BE2C (cell line): ENCODE measurements around the gene TMEM187.

Source experiments
- DNase-seq: peaks from one replicate; pipeline ENCODE4 v3.0.0-alpha.2; 2020
- H3K27me3 ChIP-seq: fragments of 250-450 bp; sonication (Bioruptor Pico); 2 replicates; pipeline ENCODE4 v1.5.1; 2020; ENCODE audit warnings: mild to moderate bottlenecking
- H3K36me3 ChIP-seq: fragments of 250-450 bp; sonication (Bioruptor Pico); 2 replicates; pipeline ENCODE4 v1.5.1; 2020; ENCODE audit warnings: mild to moderate bottlenecking
- H3K4me1 ChIP-seq: fragments of 250-450 bp; sonication (Bioruptor Pico); 2 replicates; pipeline ENCODE4 v1.5.1; 2020
- H3K4me3 ChIP-seq: 2 replicates; pipeline ENCODE4 v1.5.1; 2011; ENCODE audit warnings: low read depth, low read length
- H3K9me3 ChIP-seq: fragments of 250-450 bp; sonication (Bioruptor Pico); 2 replicates; pipeline ENCODE4 v1.5.1; 2020
- TF ChIP-seq, protein P1 (sequence below): IDR thresholded peaks from 2 replicates; pipeline ENCODE4 v1.5.1; 2012; ENCODE audit warnings: mild to moderate bottlenecking, low read depth, low read length

TMEM187 gene

DNA sequence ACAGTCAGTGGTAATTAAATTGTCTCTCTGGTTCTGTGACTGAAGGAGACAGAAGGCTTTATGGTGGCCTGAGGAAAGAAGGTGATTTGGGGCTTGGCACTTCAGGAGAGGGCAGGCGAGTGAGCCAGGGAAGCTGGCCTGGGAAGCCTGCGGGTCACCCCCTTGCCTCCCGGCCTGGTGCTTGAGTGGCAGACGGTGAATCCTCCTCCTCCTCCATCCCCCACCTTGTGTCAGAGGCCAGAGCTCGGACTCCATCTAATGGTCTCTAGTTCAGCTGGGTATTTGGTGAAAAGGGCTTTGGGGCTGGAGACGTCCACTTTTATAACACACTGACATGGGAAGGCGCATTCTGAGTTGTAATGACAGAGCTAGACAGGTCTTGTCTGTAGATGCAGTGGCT, 8.7 kb downstream of the TMEM187 start:
- H3K4me1 ChIP-seq = no peaks in the 10 kb centered on the region
- H3K4me3 ChIP-seq = no peak overlapping the region
- no peaks in the 10 kb centered on the region for H3K27me3 ChIP-seq
- no peak for DNase-seq
- H3K36me3 ChIP-seq = no peaks in the 10 kb centered on the region
- H3K9me3 ChIP-seq = no peaks in the 10 kb centered on the region
- TF ChIP-seq, protein P1, sequence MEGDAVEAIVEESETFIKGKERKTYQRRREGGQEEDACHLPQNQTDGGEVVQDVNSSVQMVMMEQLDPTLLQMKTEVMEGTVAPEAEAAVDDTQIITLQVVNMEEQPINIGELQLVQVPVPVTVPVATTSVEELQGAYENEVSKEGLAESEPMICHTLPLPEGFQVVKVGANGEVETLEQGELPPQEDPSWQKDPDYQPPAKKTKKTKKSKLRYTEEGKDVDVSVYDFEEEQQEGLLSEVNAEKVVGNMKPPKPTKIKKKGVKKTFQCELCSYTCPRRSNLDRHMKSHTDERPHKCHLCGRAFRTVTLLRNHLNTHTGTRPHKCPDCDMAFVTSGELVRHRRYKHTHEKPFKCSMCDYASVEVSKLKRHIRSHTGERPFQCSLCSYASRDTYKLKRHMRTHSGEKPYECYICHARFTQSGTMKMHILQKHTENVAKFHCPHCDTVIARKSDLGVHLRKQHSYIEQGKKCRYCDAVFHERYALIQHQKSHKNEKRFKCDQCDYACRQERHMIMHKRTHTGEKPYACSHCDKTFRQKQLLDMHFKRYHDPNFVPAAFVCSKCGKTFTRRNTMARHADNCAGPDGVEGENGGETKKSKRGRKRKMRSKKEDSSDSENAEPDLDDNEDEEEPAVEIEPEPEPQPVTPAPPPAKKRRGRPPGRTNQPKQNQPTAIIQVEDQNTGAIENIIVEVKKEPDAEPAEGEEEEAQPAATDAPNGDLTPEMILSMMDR = no peak

DNA sequence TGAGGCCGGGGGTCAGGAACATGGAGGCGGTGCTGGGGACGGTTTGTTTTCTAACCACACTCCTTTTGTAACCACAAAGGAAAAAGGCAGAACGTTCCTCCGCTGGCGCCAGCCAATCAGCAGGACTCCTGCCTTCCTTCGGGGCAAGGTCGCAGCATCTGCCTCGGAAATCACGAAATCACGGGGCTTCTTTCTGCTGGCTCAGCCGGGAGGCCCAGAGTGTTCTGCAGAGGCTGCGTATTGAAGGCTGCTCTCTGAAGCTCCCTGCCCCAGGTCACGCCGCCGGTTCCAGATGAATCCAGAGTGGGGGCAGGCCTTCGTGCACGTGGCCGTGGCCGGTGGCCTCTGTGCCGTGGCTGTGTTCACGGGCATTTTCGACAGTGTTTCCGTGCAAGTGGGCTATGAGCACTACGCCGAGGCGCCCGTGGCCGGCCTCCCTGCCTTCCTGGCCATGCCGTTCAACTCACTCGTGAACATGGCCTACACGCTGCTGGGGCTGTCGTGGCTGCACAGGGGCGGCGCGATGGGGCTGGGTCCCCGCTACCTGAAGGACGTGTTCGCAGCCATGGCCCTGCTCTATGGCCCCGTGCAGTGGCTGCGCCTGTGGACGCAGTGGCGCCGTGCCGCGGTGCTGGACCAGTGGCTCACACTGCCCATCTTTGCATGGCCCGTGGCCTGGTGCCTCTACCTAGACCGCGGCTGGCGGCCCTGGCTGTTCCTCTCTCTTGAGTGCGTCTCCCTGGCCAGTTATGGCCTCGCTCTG, 9.4 kb downstream of the TMEM187 start:
- TF ChIP-seq, protein P1 = no peak
- Histone ChIP-seq H3K27me3 (no peaks in the 10 kb centered on the region), H3K36me3 (no peaks in the 10 kb centered on the region), H3K9me3 (no peaks in the 10 kb centered on the region), H3K4me3 (no peak overlapping the region), H3K4me1 (no peaks in the 10 kb centered on the region)
- no peak for DNase-seq

DNA sequence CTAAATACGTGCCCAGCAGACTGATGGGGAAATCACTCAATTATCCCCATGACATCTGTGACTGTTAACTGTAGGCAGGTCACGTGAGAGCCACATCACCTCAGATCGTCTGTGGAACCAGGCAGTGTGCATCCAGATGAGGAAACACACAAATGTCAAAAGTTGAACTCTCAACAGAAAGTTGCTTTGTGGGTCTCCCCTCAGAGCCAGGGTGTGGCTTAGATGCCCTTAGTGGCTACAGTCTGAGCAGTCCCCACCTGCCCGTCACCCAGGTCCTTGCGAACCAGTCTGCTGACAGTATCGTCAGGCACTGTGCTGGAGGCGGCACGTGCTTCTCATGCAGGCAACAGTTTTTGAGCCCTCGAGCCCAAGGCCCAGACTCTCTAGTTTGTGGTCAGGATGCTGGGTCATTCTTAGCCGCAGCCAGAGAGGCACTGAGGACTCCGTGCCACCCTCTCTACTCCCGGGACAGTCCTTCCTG, 10.8 kb downstream of the TMEM187 start:
- H3K36me3 ChIP-seq = no peaks in the 10 kb centered on the region
- no peaks in the 10 kb centered on the region for H3K4me1 ChIP-seq
- H3K4me3 ChIP-seq = no peak overlapping the region
- no peaks in the 10 kb centered on the region for H3K9me3 ChIP-seq
- DNase-seq = no peak
- H3K27me3 ChIP-seq = no peaks in the 10 kb centered on the region
- TF ChIP-seq, protein P1 = no peak

DNA sequence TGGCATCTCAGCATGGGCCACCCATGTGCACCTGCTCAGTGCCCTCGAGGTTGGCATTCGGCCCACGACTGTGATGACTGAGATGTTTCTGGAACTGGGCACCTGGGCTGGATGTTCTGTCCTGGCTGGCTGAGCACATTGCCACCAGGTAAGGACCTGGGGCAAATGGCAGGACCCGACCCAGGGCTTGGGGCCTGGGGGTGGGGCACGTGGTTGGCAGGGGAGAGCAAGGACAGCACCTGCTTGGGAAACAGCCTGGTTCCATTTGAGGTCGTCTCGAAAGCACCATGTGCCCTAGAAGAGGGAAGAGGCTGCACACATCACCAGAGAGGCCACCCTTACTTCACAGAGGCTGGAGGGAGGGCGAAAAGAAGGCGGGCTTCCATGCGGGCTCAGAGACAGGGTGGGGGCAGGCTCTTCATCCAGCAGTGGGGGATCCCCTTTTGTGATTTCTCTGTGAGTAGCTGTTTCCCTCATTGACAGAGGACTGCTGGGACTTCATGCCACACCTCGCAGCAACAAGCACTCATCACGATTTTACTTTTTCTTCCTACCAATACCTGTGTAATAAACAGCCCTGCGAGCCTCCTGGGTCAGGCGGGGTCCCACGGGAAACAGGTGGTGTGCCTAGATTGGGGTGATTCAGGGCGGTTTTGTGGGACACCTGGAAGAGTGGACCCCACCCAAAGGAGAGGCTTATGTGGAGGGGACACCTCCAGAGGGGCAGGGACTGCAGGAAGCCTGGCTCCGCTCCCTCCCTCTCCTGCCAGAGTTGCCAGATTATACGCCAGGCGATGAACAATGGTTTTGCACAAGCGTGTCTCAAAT, 12.0 kb downstream of the TMEM187 start:
- Histone ChIP-seq H3K9me3 (no peaks in the 10 kb centered on the region), H3K36me3 (no peaks in the 10 kb centered on the region), H3K27me3 (no peaks in the 10 kb centered on the region), H3K4me1 (no peaks in the 10 kb centered on the region), H3K4me3 (no peak overlapping the region)
- no peak for DNase-seq
- TF ChIP-seq, protein P1 = no peak

DNA sequence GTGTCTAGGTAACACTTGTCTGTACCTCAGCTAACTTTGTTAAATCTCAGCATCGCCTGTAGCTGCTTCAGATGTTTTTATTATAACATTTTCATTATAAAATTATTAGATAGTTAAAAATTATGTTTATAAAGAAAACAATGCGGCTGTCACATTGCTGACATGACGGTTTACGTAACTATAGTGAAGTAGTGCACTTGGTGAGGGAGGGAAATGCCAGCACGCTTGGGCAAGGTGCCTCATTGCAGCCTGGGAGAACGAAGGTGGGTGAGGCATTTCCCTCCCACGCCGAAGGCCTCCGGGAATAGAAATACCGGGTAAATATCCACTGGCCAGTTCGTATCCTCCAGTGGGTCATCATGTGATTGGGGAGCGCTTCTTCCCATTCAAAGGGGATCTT, 15.9 kb downstream of the TMEM187 start:
- TF ChIP-seq, protein P1 = no peak
- H3K27me3 ChIP-seq = no peaks in the 10 kb centered on the region
- H3K4me3 ChIP-seq = no peak overlapping the region
- H3K36me3 ChIP-seq = no peaks in the 10 kb centered on the region
- DNase-seq = no peak
- no peaks in the 10 kb centered on the region for H3K4me1 ChIP-seq
- no peaks in the 10 kb centered on the region for H3K9me3 ChIP-seq
